Esophagus muscularis mucosa (tissue), 4 donors: ENCODE measurements around the gene PLCXD3.

ENCODE experiments used
- EP300 ChIP-seq: sonication (generic); formaldehyde crosslinking; IDR thresholded peaks from one replicate; pipeline ENCODE4 v1.6.1; 2017; ENCODE audit warnings: antibody characterized with exemption
- POLR2A ChIP-seq: fragments of 450-650 bp; IDR thresholded peaks from one replicate; pipeline ENCODE4 v1.6.1; 2017; ENCODE audit warnings: antibody characterized with exemption, moderate library complexity, mild to moderate bottlenecking, low read depth
- POLR2AphosphoS5 ChIP-seq, 2 donors: sonication (generic); formaldehyde crosslinking; IDR thresholded peaks; one replicate each; pipeline ENCODE4 v1.6.1; 2017; ENCODE audit warnings: antibody characterized with exemption in 2 of 2
- TF ChIP-seq, protein P1 (sequence below), 3 experiments: fragments of 200-600 bp in 2 of 3; fragments of 450-650 bp in 1 of 3; sonication (generic) in 2 of 3; IDR thresholded peaks; one replicate each; pipeline ENCODE4 v1.5.1; 2017 to 2019; ENCODE audit warnings: antibody characterized with exemption in 3 of 3, mild to moderate bottlenecking in 2 of 3, moderate library complexity in 1 of 3

DNA sequence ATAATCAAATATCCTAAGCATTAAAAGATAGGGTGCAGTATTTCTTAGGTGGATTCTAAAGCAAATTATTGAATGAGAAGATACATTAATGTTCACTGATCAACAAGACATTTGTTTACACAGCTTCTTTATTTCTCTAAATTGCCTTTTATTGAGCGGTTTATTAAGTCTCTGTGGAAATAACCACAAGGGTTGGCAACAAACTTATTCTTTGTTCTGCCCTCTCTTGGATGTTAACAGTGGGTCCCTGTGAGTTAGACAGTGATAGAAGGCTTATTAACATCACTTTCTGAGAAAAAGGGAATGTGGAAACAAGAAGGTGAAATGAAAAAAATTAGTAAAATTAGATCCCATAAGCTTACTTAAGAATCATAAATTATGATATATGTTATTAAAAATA lies 214.3 kb downstream of the PLCXD3 start:
- TF ChIP-seq, protein P1, sequence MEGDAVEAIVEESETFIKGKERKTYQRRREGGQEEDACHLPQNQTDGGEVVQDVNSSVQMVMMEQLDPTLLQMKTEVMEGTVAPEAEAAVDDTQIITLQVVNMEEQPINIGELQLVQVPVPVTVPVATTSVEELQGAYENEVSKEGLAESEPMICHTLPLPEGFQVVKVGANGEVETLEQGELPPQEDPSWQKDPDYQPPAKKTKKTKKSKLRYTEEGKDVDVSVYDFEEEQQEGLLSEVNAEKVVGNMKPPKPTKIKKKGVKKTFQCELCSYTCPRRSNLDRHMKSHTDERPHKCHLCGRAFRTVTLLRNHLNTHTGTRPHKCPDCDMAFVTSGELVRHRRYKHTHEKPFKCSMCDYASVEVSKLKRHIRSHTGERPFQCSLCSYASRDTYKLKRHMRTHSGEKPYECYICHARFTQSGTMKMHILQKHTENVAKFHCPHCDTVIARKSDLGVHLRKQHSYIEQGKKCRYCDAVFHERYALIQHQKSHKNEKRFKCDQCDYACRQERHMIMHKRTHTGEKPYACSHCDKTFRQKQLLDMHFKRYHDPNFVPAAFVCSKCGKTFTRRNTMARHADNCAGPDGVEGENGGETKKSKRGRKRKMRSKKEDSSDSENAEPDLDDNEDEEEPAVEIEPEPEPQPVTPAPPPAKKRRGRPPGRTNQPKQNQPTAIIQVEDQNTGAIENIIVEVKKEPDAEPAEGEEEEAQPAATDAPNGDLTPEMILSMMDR (IDR thresholded peaks at IDR 0.05): no peak
- TF ChIP-seq POLR2A (no peak), EP300 (no peak), POLR2AphosphoS5 (IDR thresholded peaks at IDR 0.05) (no peak)
